ENCODE results near the gene HOXD3.

DNA sequence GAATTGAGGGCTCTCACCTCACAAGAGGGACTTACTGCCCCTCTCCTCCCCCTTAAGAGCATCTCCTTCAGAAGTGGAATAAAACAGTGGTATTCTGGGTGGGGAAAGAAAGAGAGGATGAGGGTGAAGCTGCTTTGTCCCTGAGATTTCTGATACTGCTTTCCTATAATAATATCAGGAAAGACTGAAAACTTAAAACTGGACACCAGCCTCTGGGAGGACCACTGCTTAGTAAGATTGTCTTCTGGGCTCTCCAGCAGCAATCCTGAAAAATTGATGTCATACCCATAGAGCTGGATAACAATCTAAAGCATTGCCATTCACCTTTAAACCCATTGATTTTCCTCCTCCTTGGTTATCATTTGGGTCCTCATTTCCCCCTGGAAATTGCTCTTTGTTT, 10.5 kb upstream of the HOXD3 start:
- TF ChIP-seq CTCF (conservative IDR thresholded peaks at IDR 0.05 in 1 of 2, IDR thresholded peaks at IDR 0.05 in 1 of 2; ENCODE audit: low read depth in 1 of 2, low read length in 2 of 2) (no peak), EZH2 (IDR thresholded peaks at IDR 0.05; ENCODE audit: low read length, missing control alignments) (no peak)

Data from fibroblast of lung (primary cell).